ENCODE measurements around the gene NUAK2. TPM values are rescaled to one million over a fixed set of nuclear protein-coding genes. Genes with fewer than 3 reads are reported as not detected.

Gene NUAK2
- total and polyA plus RNA-seq, 5 experiments from 2014 or later = 14.3 to 73.6 (median 46.9) TPM

DNA sequence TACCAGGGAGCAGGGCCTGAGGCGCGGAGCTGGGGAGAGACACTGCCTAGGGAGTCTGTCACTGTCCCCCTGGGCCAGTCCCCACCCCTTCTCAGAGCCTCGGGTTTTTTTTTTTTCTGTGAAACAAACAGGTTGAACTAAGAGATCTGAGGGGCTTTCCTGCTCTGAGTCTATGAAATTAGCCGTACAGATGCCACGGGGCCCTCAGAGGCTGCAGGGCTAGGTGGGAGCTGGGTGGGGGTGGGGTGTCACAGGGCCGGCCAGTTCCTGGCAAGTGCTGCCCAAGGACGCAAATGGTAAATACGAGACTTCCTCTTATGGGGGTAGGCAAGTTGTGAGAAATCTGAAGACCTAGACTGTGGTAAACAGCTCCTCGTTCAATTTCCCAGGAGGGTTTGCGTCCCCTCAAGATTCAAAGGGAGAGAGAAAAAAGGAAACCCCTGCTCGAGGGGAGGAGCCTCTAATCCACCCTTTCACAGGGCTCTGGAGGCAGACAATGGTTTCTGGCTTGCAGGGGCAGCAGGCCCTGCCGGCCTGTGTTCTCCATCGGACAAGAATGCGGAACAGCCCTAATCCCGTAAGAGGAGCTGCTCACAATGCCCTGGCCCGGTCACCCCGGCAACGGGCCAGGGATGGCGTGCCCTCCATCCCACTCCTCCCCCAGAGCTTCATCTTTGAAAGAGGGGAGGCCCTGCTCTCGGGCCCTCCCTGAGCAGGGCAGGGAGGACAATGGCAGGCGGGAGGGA, 7.8 kb downstream of the NUAK2 start:
- ATAC-seq (peak; percentile 76 to 87), DNase-seq (peak; percentile 29 to 75 (median 56))
- POLR2A ChIA-PET = interaction anchor here (0.7 to 22.9 kb wide), 8 partner anchors 8 to 39 kb away, joined by 3 to 590 read pairs (median 20); partner anchors contain the start of gene NUAK2
- H3K27ac Mint-ChIP-seq = peak overlapping the region; percentile 92 to 99 (median 98)
- peaks cover 0 to 45% (median 22%) of the 10 kb centered on the region in 3 donors for H3K36me3 Mint-ChIP-seq
- peak overlapping the region; percentile 79 to 100 (median 95) for H3K4me3 Mint-ChIP-seq
- H3K4me1 Mint-ChIP-seq = peaks cover 51 to 98% (median 96%) of the 10 kb centered on the region in 4 donors
- no peaks in the 10 kb centered on the region for H3K9me3 Mint-ChIP-seq
- H3K27me3 Mint-ChIP-seq = no peaks in the 10 kb centered on the region

DNA sequence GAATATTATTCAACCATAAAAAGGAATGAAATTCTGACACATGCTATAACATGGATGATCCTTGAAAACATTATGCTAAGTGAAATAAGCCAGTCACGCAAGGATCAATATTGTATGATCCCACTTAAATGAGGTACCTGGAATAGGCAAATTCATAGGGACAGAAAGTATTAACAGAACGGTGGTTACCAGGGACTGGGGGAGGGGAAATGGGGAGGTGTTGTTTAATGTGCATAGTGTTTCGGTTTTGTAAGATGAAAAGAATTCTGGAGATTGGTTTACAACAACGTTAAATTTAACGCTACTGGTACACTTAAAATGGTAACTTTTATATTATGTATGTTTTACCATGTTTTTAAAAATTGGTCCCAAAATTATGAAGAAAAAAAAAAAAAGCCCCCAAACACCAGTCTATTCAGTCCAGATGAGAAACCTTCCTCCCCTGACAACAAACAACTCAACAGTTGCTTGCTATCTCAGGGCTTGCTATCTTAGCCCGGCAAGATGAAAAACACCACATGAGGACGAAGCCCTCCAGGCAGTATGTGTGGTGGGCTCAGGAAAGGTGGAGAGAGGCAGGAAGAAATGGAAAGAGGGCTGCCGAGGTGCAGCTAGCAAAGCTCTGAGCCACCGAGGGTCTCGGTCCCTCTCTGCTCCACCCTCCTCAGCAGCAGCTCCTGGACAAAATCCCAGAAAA, 8.5 kb downstream of the NUAK2 start:
- Mint-ChIP-seq H3K36me3 (peaks cover 0 to 48% (median 28%) of the 10 kb centered on the region in 3 donors), H3K4me3 (peak overlapping the region; percentile 79 to 100 (median 95)), H3K4me1 (peaks cover 49 to 98% (median 96%) of the 10 kb centered on the region in 4 donors), H3K9me3 (no peaks in the 10 kb centered on the region), H3K27me3 (no peaks in the 10 kb centered on the region), H3K27ac (peak overlapping the region; percentile 92 to 99 (median 98))
- ATAC-seq = peak; percentile 3 to 12
- POLR2A ChIA-PET = interaction anchor here (0.8 to 22.9 kb wide), 8 partner anchors 8 to 38 kb away, joined by 4 to 590 read pairs (median 24); partner anchors contain the start of gene NUAK2
- DNase-seq = no peak

- Mint-ChIP-seq H3K4me3 (peak overlapping the region; percentile 27 to 100 (median 90)), H3K9me3 (no peaks in the 10 kb centered on the region), H3K4me1 (peaks cover 37 to 97% (median 94%) of the 10 kb centered on the region in 4 donors), H3K27me3 (no peaks in the 10 kb centered on the region), H3K27ac (peak overlapping the region; percentile 20 to 99 (median 96)), H3K36me3 (peaks cover 0 to 64% (median 37%) of the 10 kb centered on the region in 3 donors)
- POLR2A ChIA-PET = interaction anchor here (0.5 to 22.9 kb wide), 7 partner anchors 10 to 1434 kb away, joined by 3 to 590 read pairs (median 10); partner anchors contain the start of gene NUAK2
- no peak for DNase-seq
- ATAC-seq = no peak
Observed at GRCh38 chr1:205310976-205311704, 10.4 kb downstream of the NUAK2 start.

GRCh38 chr1:205309741-205310140, 11.8 kb downstream of the NUAK2 start:
- no peaks in the 10 kb centered on the region for H3K9me3 Mint-ChIP-seq
- H3K36me3 Mint-ChIP-seq = peaks cover 6 to 77% (median 42%) of the 10 kb centered on the region in 3 donors
- POLR2A ChIA-PET = interaction anchor here (1.7 to 22.9 kb wide), 5 partner anchors 11 to 35 kb away, joined by 6 to 590 read pairs (median 23); partner anchors contain the start of gene NUAK2

GRCh38 chr1:205306929-205307566, 14.5 kb downstream of the NUAK2 start:
- ATAC-seq (no peak), DNase-seq (no peak)
- Mint-ChIP-seq H3K27me3 (no peaks in the 10 kb centered on the region), H3K27ac (peak overlapping the region; percentile 67 to 93 (median 81)), H3K36me3 (peaks cover 9 to 94% (median 46%) of the 10 kb centered on the region in 3 donors), H3K4me3 (peak overlapping the region in 1 of 10 donors; percentile 41), H3K4me1 (peaks cover 32 to 85% (median 74%) of the 10 kb centered on the region in 4 donors), H3K9me3 (no peaks in the 10 kb centered on the region)
- POLR2A ChIA-PET = interaction anchor here (0.6 to 20.8 kb wide), 4 partner anchors 10 to 24 kb away, joined by 3 to 259 read pairs (median 4); no protein-coding TSS in a partner anchor

More at GRCh38 chr1:205309741-205310140, 11.8 kb downstream of the NUAK2 start:
- peaks cover 40 to 96% (median 93%) of the 10 kb centered on the region in 4 donors for H3K4me1 Mint-ChIP-seq
- ATAC-seq (no peak), DNase-seq (no peak)
- peak overlapping the region in 9 of 10 donors; percentile 56 to 99 (median 79) for H3K27ac Mint-ChIP-seq
- H3K4me3 Mint-ChIP-seq = peak overlapping the region in 1 of 10 donors; percentile 34
- no peaks in the 10 kb centered on the region for H3K27me3 Mint-ChIP-seq

- peaks cover 22 to 79% (median 68%) of the 10 kb centered on the region in 4 donors for H3K4me1 Mint-ChIP-seq
- H3K9me3 Mint-ChIP-seq = no peaks in the 10 kb centered on the region
- no peak for ATAC-seq
- peaks cover 9 to 85% (median 33%) of the 10 kb centered on the region in 3 donors for H3K36me3 Mint-ChIP-seq
- POLR2A ChIA-PET = interaction anchor here (1.1 to 3.9 kb wide), 12 partner anchors 9 to 30 kb away, joined by 3 to 29 read pairs (median 7); partner anchors contain the start of gene NUAK2
- peak overlapping the region in 5 of 10 donors; percentile 0 to 42 (median 4) for H3K4me3 Mint-ChIP-seq
- peak overlapping the region; percentile 32 to 93 (median 84) for H3K27ac Mint-ChIP-seq
- DNase-seq = no peak
- no peaks in the 10 kb centered on the region for H3K27me3 Mint-ChIP-seq
Observed at GRCh38 chr1:205304695-205305070, 16.9 kb downstream of the NUAK2 start.

DNA sequence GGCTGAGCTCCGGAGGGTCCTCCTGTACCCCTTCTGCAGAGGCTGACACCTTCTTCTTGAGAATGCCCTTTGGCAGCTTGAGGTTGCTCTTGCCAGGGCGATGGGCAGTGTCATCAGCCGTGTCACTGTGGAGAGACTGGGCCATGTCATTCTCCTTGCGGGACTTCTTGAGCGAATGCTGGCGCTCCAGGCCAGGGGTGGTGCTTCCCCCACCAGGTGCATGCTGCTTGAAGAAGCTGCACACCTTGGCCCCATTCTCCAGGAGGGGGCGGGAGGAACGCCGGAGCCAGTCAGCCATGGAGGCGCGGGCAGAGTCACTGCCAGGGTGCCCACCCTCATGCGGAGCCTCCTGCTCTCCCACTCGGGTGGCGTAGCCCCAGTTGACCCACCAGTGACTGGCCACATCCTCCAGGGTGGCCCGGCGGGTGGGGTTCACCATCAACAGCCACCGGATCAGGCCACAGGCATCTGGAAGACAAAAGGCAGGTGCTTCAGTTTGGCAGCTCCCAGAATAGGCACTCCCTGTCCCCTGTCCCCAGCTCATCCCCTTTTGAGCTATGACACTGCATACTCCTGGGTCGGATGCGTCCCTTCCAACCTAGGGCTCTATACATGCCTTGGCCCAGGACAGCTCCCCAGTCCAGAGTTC, 17.4 kb downstream of the NUAK2 start:
- Mint-ChIP-seq H3K4me1 (peaks cover 22 to 78% (median 68%) of the 10 kb centered on the region in 4 donors), H3K36me3 (peaks cover 9 to 80% (median 30%) of the 10 kb centered on the region in 3 donors), H3K27me3 (no peaks in the 10 kb centered on the region), H3K4me3 (peak overlapping the region in 1 of 10 donors; percentile 0), H3K27ac (peak overlapping the region; percentile 32 to 93 (median 84)), H3K9me3 (no peaks in the 10 kb centered on the region)
- no peak for DNase-seq
- no peak for ATAC-seq
- POLR2A ChIA-PET = interaction anchor here (1.1 to 3.9 kb wide), 13 partner anchors 9 to 31 kb away, joined by 3 to 29 read pairs (median 6); partner anchors contain the start of gene NUAK2

- H3K4me3 Mint-ChIP-seq = no peak overlapping the region
- peaks cover 21 to 78% (median 69%) of the 10 kb centered on the region in 4 donors for H3K4me1 Mint-ChIP-seq
- POLR2A ChIA-PET = interaction anchor here (0.8 to 3.9 kb wide), 12 partner anchors 9 to 30 kb away, joined by 3 to 29 read pairs (median 7); partner anchors contain the start of gene NUAK2
- peak overlapping the region in 2 of 10 donors; percentile 27 to 63 for H3K27ac Mint-ChIP-seq
- DNase-seq (no peak), ATAC-seq (no peak)
- H3K36me3 Mint-ChIP-seq = peaks cover 9 to 72% (median 23%) of the 10 kb centered on the region in 3 donors
- H3K27me3 Mint-ChIP-seq = no peaks in the 10 kb centered on the region
- H3K9me3 Mint-ChIP-seq = no peaks in the 10 kb centered on the region
Observed at GRCh38 chr1:205303247-205303888, 18.2 kb downstream of the NUAK2 start.

DNA sequence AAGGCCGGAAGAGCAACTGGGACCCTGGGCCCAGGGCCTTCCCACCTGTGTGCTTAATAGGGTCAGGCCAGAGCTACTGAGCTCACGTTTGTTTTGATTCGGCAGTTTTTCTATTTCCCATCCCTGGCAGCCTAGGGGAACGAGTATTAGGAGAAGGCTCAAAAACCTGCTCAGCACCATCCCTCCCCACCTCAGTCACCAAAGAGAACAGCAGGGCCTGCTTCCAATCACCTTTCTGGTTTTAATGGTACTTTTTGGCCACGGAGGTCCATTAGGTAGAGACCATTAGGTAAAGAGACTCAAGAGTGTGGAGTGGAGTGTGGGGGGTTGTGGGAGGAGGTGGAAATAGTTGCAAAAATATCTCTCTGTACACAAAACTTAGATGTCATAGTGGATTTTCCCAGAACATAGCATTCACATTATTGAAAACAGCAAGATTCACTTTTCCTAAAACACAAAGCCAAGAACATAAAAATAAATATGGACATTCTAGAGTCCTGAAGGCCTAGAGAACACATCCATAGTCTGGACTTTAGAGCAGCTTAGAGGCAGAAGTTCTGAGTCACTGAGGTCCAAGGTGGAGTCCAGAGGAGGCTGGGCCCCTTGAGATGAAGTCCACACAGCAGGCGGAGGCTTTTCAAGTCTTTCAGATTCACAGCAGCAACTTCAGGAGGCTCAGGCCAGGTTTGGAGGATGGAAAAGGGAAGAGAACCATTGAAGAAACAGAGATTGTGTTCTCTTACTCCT, 19.5 kb downstream of the NUAK2 start:
- Mint-ChIP-seq H3K36me3 (peaks cover 9 to 58% (median 14%) of the 10 kb centered on the region in 3 donors), H3K9me3 (no peaks in the 10 kb centered on the region), H3K4me3 (peak overlapping the region in 1 of 10 donors; percentile 20), H3K27me3 (no peaks in the 10 kb centered on the region), H3K27ac (peak overlapping the region; percentile 53 to 85 (median 76)), H3K4me1 (peaks cover 24 to 77% (median 71%) of the 10 kb centered on the region in 4 donors)
- POLR2A ChIA-PET = interaction anchor here (0.7 to 11.3 kb wide), 7 partner anchors 14 to 181 kb away, joined by 3 to 259 read pairs (median 29); partner anchors contain the start of gene NUAK2
- DNase-seq (no peak), ATAC-seq (no peak)

Data from naive thymus-derived CD8-positive, alpha-beta T cell (primary cell).